Mammary epithelial cell (primary cell): ENCODE data around the gene TTLL11.

Experiments used
- EZH2 ChIP-seq: IDR thresholded peaks from 2 replicates; pipeline ENCODE4 v1.6.1; 2012; ENCODE audit warnings: low read length, inconsistent platforms, borderline replicate concordance
- TF ChIP-seq, protein P1 (sequence below), 2 donors: IDR thresholded peaks in 1 of 2; conservative IDR thresholded peaks in 1 of 2; 2 replicates each; pipeline ENCODE4 v1.5.1; 2011 to 2012; ENCODE audit warnings: inconsistent platforms in 2 of 2, low read length in 2 of 2, mild to moderate bottlenecking in 2 of 2, control low read depth in 1 of 2, low read depth in 1 of 2; ENCODE audit not compliant: insufficient read depth in 1 of 2; ENCODE audit errors: extremely low read depth in 1 of 2

DNA sequence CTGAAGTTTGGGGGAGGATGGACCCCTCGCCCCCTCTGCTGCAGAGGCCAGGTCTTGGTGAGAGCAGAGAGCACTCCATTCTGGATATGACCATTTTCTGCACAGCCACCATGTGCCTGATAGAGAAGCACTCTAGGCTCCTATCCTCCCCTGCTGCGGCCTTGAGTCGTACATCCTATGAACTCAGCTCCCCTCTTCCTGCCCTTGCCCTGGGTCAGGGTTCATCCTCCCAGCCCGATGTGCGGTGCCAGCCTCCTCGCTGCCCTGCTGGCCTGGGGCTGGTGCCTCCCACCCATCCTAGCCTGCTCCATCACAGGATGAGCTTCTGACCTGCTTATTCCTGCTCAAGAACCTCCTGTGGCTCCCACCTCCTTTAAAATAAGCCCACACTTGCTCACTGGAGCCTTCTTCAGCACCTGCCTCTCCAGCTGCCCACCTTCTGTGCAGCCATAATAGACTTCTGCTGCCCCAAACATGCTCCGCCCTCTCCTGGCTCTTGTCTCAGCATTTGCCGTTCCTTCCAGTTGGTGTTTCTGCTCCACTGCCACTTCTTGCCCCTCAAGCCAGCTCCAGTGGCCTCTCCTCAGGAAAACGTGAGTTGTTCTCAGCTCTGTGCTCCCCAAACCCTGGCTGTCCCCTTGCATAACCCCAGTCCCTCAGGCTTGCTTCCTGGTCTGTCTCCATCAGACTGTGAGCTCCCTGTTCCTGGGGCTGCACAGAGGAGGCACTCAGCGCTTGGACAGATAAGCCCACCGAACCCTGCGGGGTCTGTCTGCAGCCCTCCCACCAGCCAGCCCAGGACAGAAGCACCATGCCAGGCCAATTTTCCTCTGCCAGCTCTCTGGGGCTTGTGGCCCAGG lies 22.3 kb upstream of the TTLL11 start:
- TF ChIP-seq, protein P1, sequence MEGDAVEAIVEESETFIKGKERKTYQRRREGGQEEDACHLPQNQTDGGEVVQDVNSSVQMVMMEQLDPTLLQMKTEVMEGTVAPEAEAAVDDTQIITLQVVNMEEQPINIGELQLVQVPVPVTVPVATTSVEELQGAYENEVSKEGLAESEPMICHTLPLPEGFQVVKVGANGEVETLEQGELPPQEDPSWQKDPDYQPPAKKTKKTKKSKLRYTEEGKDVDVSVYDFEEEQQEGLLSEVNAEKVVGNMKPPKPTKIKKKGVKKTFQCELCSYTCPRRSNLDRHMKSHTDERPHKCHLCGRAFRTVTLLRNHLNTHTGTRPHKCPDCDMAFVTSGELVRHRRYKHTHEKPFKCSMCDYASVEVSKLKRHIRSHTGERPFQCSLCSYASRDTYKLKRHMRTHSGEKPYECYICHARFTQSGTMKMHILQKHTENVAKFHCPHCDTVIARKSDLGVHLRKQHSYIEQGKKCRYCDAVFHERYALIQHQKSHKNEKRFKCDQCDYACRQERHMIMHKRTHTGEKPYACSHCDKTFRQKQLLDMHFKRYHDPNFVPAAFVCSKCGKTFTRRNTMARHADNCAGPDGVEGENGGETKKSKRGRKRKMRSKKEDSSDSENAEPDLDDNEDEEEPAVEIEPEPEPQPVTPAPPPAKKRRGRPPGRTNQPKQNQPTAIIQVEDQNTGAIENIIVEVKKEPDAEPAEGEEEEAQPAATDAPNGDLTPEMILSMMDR (conservative IDR thresholded peaks at IDR 0.05 in 1 of 2, IDR thresholded peaks at IDR 0.05 in 1 of 2; ENCODE audit: extremely low read depth in 1 of 2, insufficient read depth in 1 of 2, low read depth in 1 of 2, low read length in 2 of 2), result no peak
- no peak for TF ChIP-seq EZH2
